GM06990 (cell line): Measurements from ENCODE around the gene CDT1.
"Not testable (repeated sequence)": the region's sequence is repeated elsewhere in the genome, so short reads cannot be mapped to it uniquely, and the experiment has no call there.

ENCODE experiments used
- DNase-seq: peaks from one replicate; pipeline ENCODE4 v3.0.0-alpha.2; 2011; ENCODE audit not compliant: insufficient read length; ENCODE audit errors: extremely low read depth
- H3K27me3 ChIP-seq: replicated peaks from 2 replicates; pipeline ENCODE4 v1.6.0; 2011; ENCODE audit warnings: low read length; ENCODE audit not compliant: control insufficient read depth, insufficient read depth
- H3K36me3 ChIP-seq: 2 replicates; pipeline ENCODE4 v1.5.1; 2011; ENCODE audit warnings: low read length; ENCODE audit not compliant: control insufficient read depth, insufficient read depth
- H3K4me3 ChIP-seq: replicated peaks from 2 replicates; pipeline ENCODE4 v1.5.1; 2011; ENCODE audit warnings: low read depth, mild to moderate bottlenecking, control low read depth, low read length
- CTCF ChIP-seq: IDR thresholded peaks from 2 replicates; pipeline ENCODE4 v1.5.1; 2011; ENCODE audit warnings: low read length, control low read depth, mild to moderate bottlenecking, inconsistent platforms; ENCODE audit not compliant: insufficient read depth, poor library complexity, severe bottlenecking

CDT1 gene

GRCh38 chr16:88771294-88771772, 32.3 kb upstream of the CDT1 start:
- no peak for DNase-seq
- peaks cover 2% of the 10 kb centered on the region; the same call in 1 of the 2 replicates for H3K36me3 ChIP-seq
- H3K4me3 ChIP-seq = no peak overlapping the region
- no peak for TF ChIP-seq CTCF
- H3K27me3 ChIP-seq = no peaks in the 10 kb centered on the region

GRCh38 chr16:88771781-88772180, 31.8 kb upstream of the CDT1 start:
- H3K36me3 ChIP-seq, H3K27me3 ChIP-seq, H3K4me3 ChIP-seq, DNase-seq: not testable (repeated sequence)

GRCh38 chr16:88772871-88773811, 30.4 kb upstream of the CDT1 start:
- DNase-seq = no peak
- Histone ChIP-seq H3K27me3 (no peaks in the 10 kb centered on the region), H3K4me3 (no peak overlapping the region), H3K36me3 (peaks cover 6% of the 10 kb centered on the region; the same call in 1 of the 2 replicates)
- no peak for TF ChIP-seq CTCF

- Histone ChIP-seq H3K4me3 (no peak overlapping the region), H3K36me3 (peaks cover 6% of the 10 kb centered on the region; the same call in 1 of the 2 replicates), H3K27me3 (no peaks in the 10 kb centered on the region)
- DNase-seq = no peak
- TF ChIP-seq CTCF = no peak
Measured at GRCh38 chr16:88773812-88774291, 29.7 kb upstream of the CDT1 start.

GRCh38 chr16:88774544-88775393, 28.8 kb upstream of the CDT1 start:
- TF ChIP-seq CTCF = no peak
- Histone ChIP-seq H3K36me3 (peaks cover 6% of the 10 kb centered on the region; the same call in 1 of the 2 replicates), H3K4me3 (no peak overlapping the region), H3K27me3 (no peaks in the 10 kb centered on the region)
- no peak for DNase-seq
